Ramos (cell line): ENCODE results near the gene BCO2.
"Not testable (repeated sequence)": the region's sequence is repeated elsewhere in the genome, so short reads cannot be mapped to it uniquely, and the experiment has no call there.

Experiments
- in situ Hi-C: fragments of 300-500 bp; cut with MboI; formaldehyde crosslinking; loops from one replicate; pipeline ENCODE4 v1.14.3; 2022; ENCODE audit warnings: low sequenced_read_pairs; ENCODE audit not compliant: unreplicated experiment

BCO2 gene

DNA sequence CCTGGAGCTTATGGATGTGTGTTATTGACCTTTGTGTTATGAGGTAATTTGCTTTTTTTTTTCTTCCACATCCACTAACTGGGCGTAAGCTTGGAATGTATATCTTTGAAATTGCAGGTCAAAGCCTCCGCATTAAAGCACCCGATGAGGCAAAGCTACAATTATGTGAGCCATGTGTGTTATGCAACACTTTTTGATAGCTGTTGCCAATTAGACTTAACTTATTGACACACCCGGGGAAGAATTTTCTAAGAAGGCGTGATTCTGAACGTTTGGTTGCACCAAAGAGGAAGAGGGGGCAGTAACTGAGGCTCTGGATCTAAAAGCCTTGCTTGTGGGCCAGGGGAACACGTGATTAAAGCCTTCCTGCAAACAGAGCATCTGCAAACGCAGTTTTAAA lies 8.8 kb upstream of the BCO2 start:
- in situ Hi-C loops, result no loop called here

DNA sequence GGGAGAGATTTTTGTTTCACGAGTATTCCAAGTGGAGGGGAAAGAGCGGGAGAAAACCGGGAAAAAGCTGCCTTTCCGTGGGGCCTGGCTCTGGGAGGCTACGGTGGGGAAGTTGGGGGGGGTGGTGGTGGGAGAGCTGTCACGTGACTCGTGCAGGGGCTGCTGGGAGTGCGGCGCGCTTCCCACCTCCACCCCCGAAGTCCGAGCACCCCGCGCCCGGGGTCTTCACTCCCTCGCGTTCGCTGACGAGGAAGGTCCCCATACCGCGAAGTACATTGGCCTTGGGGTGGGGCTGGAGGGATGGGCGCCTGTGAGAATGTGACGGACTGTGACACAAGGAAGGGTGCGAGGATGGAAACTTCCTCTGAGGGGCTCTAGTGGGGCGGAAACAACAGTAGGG lies 8.2 kb upstream of the BCO2 start, which contains the start of gene TEX12:
Gene TEX12, plus strand, starts transcription at position 228 of the 400 bp plus-strand sequence. CDS start 1,897 bp downstream, outside the sequence.
- in situ Hi-C loops, result no loop called here

DNA sequence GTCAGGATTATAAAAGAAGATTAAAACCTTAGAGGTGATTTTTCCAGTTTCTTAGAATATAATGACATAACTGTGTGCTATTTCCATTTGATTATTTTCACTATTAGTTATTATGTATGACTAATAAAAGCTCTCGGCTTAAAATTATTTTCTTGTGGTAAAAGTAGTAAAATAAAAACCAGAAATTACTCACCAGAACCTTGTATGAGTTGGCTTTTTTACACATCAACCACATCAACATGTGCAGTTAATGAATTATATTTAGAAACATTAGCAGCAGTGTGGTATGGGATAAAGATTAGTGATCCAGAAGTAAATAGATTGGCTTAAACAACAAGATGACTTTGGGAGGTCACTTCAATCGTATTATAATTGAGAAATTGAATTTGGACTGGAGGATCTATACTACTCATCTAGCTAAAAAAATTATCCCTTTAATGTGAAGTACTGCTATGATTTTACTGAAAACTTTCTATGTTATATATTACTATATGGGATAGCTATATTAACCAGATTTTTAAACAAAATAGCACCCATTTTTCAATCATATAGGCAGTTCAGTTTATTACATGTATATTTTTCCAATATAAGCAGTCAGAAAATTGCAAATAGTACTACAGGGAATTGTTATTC lies 2.8 kb upstream of the BCO2 start:
- in situ Hi-C loops, result no loop called here

DNA sequence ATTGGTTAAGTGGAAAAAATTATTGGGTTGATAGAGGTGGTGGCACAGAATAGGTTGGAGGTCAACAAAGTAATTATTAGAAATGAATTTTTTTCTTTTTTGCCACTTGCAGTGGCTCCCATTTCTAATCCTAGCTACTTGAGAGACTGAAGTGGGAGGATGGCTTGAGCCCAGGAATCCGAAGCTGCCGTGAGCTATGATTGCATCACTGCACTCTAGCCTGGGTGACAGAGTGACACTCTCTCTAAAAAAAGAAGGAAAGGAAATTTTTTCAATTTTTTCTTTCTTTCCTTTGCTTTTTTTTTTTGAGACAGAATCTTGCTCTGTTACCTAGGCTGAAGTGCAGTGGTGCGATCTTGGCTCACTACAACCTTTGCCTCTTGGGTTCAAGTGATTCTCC lies 2.2 kb upstream of the BCO2 start:
- in situ Hi-C loops, result no loop called here

DNA sequence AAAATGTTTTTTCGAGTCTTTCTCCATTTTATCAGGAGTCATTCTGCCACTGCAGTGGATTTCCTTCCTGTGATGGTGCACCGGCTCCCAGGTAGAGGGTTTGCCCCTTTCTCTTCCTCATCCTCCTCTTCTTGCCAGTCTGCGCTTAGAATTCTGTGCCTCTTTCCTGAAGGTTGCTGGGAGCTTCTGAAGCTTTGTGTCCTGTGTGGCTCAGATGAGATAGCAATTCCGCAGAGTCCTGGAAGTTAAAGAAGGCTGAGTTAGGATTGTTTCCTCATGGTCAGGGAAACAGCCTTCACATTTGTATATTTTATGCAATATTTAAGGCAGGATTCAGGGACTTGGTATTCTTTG lies 264 bp downstream of the BCO2 start:
- in situ Hi-C loops, result no loop called here

DNA sequence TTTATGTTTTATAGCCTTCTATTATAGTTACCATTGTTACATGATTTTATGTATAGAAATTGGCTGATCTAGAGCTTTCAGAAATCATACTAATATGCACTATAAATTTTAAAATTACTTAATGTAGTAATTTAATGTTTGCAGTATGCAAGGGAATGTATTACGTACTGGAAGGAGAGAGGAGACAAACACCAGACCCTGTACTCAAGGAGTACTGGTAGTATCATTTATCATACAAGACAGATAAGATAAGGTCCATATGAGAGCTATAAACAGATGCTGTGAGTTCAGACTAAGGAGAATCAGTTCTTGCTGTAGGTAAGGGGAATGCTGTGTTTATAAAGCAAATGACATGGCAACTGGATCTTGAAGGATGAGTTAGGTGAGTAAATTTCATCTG lies 765 bp downstream of the BCO2 start:
- in situ Hi-C loops, result no loop called here

DNA sequence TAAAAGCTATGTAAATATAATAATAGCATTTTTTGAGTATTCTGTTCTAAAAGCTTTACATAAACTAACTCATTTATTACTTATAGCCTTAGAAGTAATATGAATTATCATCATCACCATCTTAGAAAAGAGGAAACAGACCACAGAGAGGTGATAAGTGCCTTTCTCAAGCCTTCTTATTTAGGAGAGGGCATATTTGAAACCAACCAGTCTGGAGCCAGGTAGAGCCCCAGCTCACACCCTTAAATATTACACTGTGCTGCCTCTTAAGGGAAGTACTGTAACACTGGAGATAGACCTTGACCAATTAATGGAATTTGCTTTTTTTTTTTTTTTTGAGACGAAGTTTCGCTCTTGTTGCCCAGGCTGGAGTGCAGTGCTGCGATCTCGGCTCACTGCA lies 2.3 kb downstream of the BCO2 start:
- in situ Hi-C loops, result no loop called here

DNA sequence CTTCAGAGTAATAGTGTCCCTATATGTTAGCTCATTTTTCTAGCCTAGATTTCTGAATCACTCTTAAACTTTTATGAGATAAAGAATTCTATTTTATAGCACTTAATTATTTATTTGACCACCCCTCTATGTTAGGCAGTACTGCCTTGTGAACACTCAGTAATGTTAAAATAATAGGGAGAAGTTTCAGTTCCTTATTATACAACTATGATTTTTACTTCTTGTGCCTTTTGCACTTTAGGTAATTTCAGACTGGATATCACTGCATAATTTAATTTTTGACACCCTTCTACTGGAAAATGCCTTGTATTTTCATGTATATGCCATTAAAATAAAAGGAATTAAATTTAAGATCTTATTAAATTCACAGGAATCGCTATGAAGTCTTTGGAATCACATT lies 3.1 kb downstream of the BCO2 start:
- in situ Hi-C loops, result no loop called here

DNA sequence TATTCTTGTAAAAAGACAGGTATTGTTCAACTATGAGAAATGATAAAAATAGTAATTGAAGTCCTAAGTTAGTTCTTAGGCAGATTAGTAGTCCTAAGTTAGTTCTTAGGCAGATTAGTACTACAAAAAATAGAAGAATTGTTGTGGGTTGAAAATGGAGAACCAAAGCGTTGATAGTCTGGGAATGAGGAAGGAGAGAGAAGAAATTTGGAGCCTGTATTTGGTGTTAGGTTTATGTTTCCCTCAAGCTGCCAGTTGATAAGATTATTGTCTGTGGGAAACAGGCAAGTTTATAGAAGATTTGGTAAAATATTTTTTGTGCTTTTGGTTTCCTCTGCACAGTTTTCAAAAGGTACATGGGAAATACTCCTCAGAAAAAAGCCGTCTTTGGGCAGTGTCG lies 3.6 kb downstream of the BCO2 start:
- in situ Hi-C loops, result no loop called here

DNA sequence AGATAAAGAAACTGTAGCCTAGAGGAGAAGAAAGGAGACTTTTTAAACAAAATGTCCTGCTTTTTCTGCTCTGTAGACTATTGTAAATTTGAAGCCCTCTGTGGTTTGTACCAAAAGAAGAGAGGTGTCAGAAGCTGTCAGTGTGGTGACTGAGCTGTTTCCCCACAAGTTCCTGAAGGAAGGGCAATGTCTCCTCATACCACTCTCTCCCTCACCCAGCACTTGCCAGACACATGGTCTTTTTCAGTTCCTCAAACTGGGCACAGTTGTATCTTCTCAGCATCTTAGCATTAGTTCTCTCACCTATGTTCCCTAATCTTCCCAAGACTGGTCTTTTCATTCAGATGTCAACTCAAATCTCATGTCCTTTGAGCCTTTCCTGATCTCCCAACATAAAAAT lies 4.3 kb downstream of the BCO2 start:
- in situ Hi-C loops, result no loop called here

DNA sequence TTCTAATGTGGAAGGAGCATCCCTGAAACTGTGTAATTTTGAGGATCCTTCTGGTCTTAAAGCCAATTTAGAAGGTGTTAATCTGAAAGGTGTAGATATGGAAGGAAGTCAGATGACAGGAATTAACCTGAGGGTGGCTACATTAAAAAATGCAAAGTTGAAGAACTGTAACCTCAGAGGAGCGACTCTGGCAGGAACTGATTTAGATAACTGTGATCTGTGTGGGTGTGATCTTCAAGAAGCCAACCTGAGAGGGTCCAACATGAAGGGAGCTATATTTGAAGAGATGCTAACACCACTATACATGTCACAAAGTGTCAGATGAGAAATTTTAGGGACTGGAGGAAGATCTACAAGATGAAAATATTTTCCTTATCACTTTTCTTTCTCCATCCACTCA lies 7.6 kb downstream of the BCO2 start:
- in situ Hi-C loops, result no loop called here

DNA sequence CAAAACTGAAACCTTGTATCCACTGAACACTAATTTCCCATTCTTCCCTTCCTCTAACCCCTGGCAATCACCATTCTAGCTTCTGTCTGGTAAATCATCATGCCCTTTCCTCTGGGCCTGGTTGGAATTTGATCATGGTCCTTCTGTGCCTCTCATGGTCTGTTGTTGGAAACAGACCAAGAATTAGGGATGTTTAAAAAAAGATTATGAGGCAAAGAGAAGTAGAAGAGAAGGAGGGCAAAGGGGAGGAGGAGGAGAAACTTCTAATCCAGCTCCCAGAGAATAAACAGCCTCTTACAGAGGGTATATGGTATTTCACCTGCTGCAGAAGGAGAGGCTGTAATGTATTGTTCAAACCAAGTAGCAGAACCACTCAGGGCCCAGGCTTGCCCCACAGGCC lies 10.6 kb downstream of the BCO2 start:
- in situ Hi-C loops, result no loop called here

DNA sequence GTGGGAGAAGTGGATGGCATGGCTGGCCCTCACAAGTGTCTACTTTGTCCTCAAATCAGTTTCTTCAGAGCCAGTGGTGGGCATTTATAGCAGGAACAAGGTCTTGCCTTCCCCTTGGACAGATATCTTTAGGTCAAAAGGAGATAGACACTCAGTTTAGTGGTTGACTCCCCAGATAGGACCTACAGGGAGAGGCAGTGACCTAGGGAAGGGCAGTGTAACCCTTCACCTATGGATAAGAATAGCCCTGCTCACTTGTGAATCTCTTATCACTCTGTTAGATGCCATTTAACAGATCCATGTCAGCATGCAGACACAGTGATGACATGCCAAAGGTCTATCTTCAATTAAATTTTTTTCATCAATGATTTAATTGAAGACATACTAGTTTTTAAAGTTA lies 11.0 kb downstream of the BCO2 start:
- in situ Hi-C loops, result no loop called here

DNA sequence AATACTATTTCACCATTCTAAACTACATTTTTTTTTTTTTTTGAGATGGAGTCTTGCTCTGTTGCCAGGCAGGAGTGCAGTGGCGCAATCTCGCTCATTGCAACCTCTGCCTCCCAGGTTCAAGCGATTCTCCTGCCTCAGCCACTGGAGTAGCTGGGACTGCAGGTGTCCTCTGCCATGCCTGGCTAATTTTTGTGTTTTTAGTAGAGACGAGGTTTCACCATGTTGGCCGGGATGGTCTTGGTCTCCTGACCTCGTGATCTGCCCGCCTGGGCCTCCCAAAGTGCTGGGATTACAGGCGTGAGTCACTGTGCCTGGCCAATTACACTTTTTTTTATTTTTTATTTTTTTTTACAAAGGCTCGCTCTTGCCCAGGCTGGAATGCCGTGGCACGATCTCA lies 19.8 kb downstream of the BCO2 start:
- in situ Hi-C loops, result not testable (repeated sequence)

DNA sequence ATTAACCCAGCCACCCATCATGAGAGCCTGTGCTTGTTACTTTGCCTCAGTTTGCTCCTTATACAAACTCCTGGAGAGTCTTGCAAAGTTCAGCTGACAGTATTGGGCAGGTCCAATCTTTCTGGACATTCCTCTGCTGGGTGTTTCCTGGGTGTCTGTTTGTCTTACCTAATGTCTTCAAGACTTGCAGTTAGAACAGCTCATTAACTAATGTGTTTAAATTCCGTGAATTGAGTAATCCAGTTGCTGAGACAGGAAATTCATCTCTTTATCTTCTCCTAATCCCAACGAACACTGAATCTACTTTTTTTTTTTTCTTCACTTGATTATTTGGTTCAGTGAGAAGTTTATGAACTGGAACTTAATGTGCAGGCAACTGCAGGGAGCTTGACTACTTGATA lies 20.6 kb downstream of the BCO2 start:
- in situ Hi-C loops, result no loop called here

DNA sequence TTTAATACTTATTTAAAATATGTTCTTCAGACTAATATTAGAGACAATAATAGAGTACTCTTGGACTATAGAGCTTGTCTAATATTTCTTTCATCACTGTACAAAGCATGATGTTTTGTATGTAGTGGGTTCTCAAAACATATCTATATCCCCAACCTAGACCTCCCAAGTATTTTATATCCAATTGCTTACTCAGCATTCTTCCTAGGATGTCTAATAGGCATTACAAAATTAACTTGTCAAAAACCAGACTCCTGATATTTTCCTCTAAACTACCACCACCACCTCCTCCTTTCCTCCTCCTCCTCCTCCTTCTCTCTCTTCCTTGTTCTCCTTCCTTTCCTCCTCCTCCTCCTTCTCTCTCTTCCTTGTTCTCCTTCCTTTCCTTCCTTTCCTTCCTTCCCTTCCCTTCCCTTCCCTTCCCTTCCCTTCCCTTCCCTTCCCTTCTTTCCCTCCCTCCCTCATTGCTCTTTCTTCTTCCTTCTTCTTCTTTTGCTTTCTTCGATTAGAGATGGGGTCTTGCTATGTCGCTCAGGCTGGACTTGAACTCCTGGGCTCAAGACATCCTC lies 21.3 kb downstream of the BCO2 start:
- in situ Hi-C loops, result no loop called here

DNA sequence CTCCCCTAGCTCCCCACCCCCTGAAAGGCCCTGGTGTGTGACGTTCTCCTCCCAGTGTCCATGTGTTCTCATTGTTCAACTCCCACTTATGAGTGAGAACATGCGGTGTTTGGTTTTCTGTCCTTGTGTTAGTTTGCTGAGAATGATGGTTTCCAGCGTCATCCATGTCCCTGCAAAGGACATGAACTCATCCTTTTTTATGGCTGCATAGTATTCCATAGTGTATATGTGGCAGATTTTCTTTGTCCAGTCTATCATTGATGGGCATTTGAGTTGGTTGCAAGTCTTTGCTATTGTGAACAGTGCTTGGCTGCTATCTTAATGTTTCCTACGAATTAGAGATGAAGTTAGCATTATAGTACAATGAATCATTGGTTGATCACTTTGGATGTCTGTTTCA lies 23.8 kb downstream of the BCO2 start:
- in situ Hi-C loops, result not testable (repeated sequence)

DNA sequence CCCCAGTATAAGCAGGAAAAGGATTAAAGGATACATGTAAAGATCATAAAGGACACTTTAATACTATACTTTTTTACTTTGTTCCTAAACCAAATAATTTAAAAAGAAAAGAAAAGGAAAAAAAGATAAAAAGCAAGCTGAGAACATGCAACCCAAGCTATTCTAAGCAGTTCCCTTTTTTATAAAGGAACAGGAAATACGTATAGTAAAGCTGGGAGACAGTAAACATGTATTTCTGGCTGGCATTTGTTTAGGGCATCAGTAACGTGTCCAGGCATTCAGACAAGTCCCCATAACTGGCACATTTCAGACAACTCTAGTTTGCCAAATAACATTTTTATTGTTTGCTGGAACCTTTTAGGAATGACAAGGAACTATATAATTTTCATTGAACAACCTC lies 24.9 kb downstream of the BCO2 start:
- in situ Hi-C loops, result loop anchor here (25.0 kb wide), 2 partner anchors 362 to 1087 kb away; no protein-coding TSS in a partner anchor

DNA sequence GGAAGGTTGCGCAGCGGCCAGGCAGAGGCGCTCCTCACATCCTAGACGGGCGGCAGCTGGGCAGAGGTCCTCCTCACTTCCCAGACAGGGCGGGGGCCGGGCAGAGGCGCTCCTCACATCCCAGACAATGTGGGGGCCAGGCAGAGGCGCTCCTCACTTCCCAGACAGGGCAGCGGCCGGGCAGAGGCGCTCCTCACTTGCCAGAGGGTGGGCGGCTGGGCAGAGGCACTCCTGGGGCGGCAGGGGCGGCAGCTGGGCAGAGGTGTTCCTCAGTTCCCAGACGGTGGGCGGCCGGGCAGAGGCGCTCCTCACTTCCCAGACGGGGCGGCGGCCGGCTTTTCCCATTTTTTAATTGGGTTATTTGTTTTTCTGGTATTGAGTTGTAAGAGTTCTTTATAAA lies 30.8 kb downstream of the BCO2 start:
- in situ Hi-C loops, result loop anchor here (25.0 kb wide), 2 partner anchors 356 to 1081 kb away; no protein-coding TSS in a partner anchor

DNA sequence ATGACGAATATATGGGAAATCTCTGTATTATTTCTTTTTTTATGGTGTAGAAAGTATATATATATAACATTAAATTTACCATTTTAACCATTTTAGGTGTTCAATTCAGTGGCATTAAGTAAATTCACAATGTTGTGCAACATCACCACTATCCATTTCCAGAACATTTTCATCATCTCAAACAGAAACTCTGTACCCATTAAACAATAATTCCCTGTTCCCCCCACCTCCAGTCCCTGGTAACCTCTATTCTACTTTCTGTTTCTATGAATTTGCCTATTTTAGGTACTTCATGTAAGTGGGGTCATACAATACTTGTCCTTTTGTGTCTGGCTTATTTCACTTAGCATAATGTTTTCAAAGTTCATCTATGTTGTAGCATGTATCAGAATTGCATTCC lies 35.6 kb downstream of the BCO2 start:
- in situ Hi-C loops, result loop anchor here (25.0 kb wide), 2 partner anchors 351 to 1076 kb away; no protein-coding TSS in a partner anchor

DNA sequence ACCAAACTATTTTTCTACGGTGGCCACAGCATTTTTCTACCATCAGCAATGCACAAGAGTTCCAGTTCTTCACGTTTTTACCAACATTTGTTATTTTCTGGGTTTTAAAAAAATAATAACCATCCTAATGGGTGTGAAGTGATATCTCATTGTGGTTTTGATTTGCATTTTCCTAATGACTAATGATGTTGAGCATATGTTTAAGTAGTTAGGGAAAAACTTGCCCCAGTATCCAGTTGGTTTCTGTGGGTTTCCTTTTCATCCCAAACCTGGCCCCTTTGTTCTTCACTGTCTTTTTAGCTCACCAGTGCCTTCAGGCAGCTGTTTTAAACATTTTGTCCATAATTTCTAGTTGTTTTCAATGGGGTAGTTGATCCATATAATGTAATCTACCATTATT lies 36.2 kb downstream of the BCO2 start:
- in situ Hi-C loops, result loop anchor here (25.0 kb wide), 2 partner anchors 351 to 1076 kb away; no protein-coding TSS in a partner anchor

DNA sequence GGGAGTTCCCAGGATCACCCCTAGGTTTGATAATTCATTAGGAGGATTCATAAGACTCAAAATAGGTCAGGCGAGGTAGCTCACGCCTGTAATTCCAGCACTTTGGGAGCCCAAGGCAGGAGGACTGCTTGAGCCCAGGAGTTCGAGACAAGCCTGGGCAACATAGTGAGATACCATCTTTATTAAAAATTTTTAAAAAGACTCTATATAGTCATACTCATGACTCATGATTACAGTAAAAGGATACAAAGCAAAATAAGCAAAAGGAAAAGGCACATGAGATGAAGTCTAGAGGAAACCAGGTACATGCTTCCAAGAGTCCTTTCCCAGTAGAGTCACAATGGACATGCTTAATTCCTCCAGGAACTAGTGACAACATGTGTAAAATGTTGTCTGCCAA lies 37.0 kb downstream of the BCO2 start:
- in situ Hi-C loops, result loop anchor here (25.0 kb wide), 2 partner anchors 350 to 1075 kb away; no protein-coding TSS in a partner anchor
